ENCODE measurements around the gene MDH1B. TPM values are rescaled to one million over a fixed set of nuclear protein-coding genes. Genes with fewer than 3 reads are reported as not detected.
"Not testable (repeated sequence)": the region's sequence is repeated elsewhere in the genome, so short reads cannot be mapped to it uniquely, and the experiment has no call there.

Gene MDH1B
- polyA plus RNA-seq, 2 of the 4 experiments (the other 2 are of a cell fraction) = 2.8 to 3.2 TPM

DNA sequence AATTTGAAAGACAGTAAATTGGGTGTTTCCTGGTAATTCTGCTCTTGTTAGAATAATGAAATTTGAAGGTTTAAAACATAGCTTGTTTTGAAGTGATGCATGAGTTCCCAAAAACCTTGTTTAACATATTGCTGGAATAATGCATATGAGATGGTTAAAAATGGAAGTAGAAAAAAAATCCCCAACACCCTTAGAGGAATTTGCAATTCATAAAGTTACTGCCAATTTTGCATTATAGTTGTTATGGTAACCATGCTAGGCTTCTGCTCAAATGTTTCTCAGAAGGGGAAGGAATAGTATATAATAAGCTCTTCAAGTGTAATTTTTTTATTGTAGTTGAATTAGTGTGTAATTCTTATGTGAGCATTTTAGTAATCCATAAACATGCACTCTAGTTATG lies 49.4 kb upstream of the MDH1B start:
- Histone ChIP-seq H3K9me3 (no peaks in the 10 kb centered on the region), H3K4me3 (no peak overlapping the region), H3K4me2 (no peak overlapping the region), H3K4me1 (no peaks in the 10 kb centered on the region), H3K27ac (no peak overlapping the region)
- DNase-seq (ENCODE audit: low read depth in 1 of 2, low spot score in 1 of 2) = no peak
- ChIA-PET POLR2A (no interaction called here), CTCF (interaction anchor here (0.6 to 2.1 kb wide), 2 partner anchors 14 to 620 kb away, joined by 3 to 15 read pairs; no protein-coding TSS in a partner anchor)
- ATAC-seq = no peak
- no peak for TF ChIP-seq GATA3 (IDR thresholded peaks at IDR 0.05; ENCODE audit: borderline replicate concordance)
- no peak for TF ChIP-seq HOXB5 (CRISPR knock-in tag; IDR thresholded peaks at IDR 0.05)
- no peak for TF ChIP-seq MAZ (IDR thresholded peaks at IDR 0.05; ENCODE audit: borderline replicate concordance, low read depth, low read length)
- no peak for TF ChIP-seq FOSL2 (IDR thresholded peaks at IDR 0.05)
- no peak for TF ChIP-seq FOSL2 (CRISPR knock-in tag; IDR thresholded peaks at IDR 0.05)
- TF ChIP-seq HEYL (CRISPR knock-in tag; IDR thresholded peaks at IDR 0.05) = no peak
- TF ChIP-seq FOSB (CRISPR knock-in tag; IDR thresholded peaks at IDR 0.05) = no peak
- TF ChIP-seq MAX (IDR thresholded peaks at IDR 0.05) = no peak
- no peak for TF ChIP-seq ZFP36 (IDR thresholded peaks at IDR 0.05; ENCODE audit: borderline replicate concordance, partially characterized antibody)
- no peak for TF ChIP-seq TP53 (CRISPR knock-in tag; IDR thresholded peaks at IDR 0.05)
- no peak for TF ChIP-seq MYC (IDR thresholded peaks at IDR 0.05; ENCODE audit: borderline replicate concordance, low read length)
- TF ChIP-seq HDAC2 (IDR thresholded peaks at IDR 0.05) = no peak
- TF ChIP-seq RARB (CRISPR knock-in tag; IDR thresholded peaks at IDR 0.05) = no peak
- no peak for FAIRE-seq

DNA sequence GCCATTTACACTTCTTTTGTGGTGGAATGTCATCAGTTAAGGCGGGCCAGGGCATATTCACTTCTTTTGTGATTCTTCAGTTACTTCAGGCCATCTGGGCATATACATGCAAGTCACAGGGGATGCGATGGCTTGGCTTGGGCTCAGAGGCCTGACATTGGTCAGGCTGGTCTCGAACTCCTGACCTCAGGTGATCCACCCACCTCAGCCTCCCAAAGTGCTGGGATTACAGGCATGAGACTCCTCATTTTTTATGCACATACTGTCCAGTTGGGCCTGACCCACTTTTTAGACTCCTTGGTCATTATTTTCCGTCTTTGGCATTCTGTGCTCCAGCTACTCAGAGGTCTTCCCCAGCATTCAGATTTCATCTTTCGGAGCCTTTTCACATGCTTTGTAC lies 47.3 kb upstream of the MDH1B start:
- POLR2A ChIA-PET, FAIRE-seq: not testable (repeated sequence)

DNA sequence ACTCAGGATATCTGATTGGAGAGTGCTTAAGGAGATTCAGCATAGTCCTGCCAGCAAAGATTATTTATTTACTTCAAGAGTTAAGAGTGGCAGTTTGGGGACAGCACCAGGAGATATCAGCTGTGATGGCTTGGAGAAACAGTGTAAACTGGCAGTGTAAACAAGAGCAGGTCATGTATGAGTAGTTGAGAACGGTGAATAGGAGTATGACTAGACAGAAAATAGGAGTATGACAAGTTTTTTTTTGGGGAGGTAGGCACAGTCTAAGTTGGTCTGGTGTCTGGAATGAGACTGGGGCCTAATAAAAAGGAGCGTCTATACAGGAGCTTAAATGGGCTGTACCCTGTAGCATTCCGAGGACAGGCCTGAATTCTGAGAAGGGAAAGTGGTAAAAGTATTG lies 42.5 kb upstream of the MDH1B start:
- H3K4me2 ChIP-seq; CTCF ChIA-PET; POLR2A ChIA-PET; ATAC-seq; DNase-seq (ENCODE audit: low read depth in 1 of 2, low spot score in 1 of 2); H3K4me3 ChIP-seq; H3K27ac ChIP-seq; H3K9me3 ChIP-seq; H3K4me1 ChIP-seq; FAIRE-seq: not testable (repeated sequence)
- WGBS (ENCODE audit: missing lambda C conversion rate) = 60% methylated on average over 3 of the region's 3 CpGs

More for the DNA sequence above, 47.3 kb upstream of the MDH1B start:
- H3K4me1 ChIP-seq; H3K9me3 ChIP-seq; CTCF ChIA-PET; DNase-seq (ENCODE audit: low read depth in 1 of 2, low spot score in 1 of 2); H3K27ac ChIP-seq; H3K4me2 ChIP-seq; H3K4me3 ChIP-seq; ATAC-seq: not testable (repeated sequence)
- WGBS (ENCODE audit: missing lambda C conversion rate) = 89% methylated on average over 5 of the region's 5 CpGs

GRCh38 chr2:206805887-206806607 lies 40.9 kb upstream of the MDH1B start:
- POLR2A ChIA-PET = no interaction called here
- no peak for FAIRE-seq
- H3K4me3 ChIP-seq = no peak overlapping the region
- WGBS (ENCODE audit: missing lambda C conversion rate) = 65% methylated on average over 6 of the region's 6 CpGs
- no peak for DNase-seq (ENCODE audit: low read depth in 1 of 2, low spot score in 1 of 2)
- no peak overlapping the region for H3K27ac ChIP-seq
- no peak; a peak in 1 of 6 replicates for ATAC-seq
- CTCF ChIA-PET = interaction anchor here (3.5 kb wide), 1 partner anchor 668 kb away, joined by 17 read pairs; no protein-coding TSS in a partner anchor
- H3K4me1 ChIP-seq = no peaks in the 10 kb centered on the region
- H3K4me2 ChIP-seq = no peak overlapping the region
- no peaks in the 10 kb centered on the region for H3K9me3 ChIP-seq
- no peak for TF ChIP-seq CBX8 (IDR thresholded peaks at IDR 0.05)

DNA sequence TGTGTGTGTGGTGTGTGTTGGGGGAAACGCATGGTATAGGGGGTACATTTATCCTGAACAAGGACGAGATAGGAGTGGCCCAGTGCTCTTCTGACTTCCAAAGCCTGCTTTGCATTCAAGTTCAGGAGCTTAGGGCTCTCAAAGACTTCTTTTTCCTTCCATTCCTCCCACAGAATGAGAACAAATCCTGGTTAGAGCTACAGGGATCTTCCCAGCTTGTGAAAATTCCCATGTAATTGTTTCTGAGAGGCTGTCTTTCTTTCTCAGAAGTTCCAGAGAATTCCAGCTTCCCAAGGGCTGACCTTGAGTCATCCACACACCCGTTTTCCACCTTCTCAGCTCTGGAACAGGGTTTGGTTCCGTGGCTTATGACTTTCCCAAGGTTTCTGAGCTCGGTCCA lies 39.2 kb upstream of the MDH1B start:
- WGBS (ENCODE audit: missing lambda C conversion rate) = 72% methylated on average over 5 of the region's 5 CpGs
- ChIA-PET CTCF (interaction anchor here (0.9 to 3.5 kb wide), 2 partner anchors 300 to 669 kb away, joined by 3 to 17 read pairs; no protein-coding TSS in a partner anchor), POLR2A (no interaction called here)
- DNase-seq (ENCODE audit: low read depth in 1 of 2, low spot score in 1 of 2) (no peak), ATAC-seq (no peak), FAIRE-seq (no peak)
- no peaks in the 10 kb centered on the region for H3K4me1 ChIP-seq
- no peak overlapping the region for H3K4me3 ChIP-seq
- TF ChIP-seq FOSL2 (IDR thresholded peaks at IDR 0.05) (no peak), FOSL2 (CRISPR knock-in tag; IDR thresholded peaks at IDR 0.05) (no peak), TP53 (CRISPR knock-in tag; IDR thresholded peaks at IDR 0.05) (no peak), CTCF (IDR thresholded peaks at IDR 0.05) (no peak), SREBF2 (IDR thresholded peaks at IDR 0.05) (no peak), RCOR1 (IDR thresholded peaks at IDR 0.05; ENCODE audit: low read depth, low read length) (no peak), FOSB (CRISPR knock-in tag; IDR thresholded peaks at IDR 0.05) (no peak), KDM1A (IDR thresholded peaks at IDR 0.05; ENCODE audit: low read depth) (no peak), HEYL (CRISPR knock-in tag; IDR thresholded peaks at IDR 0.05) (no peak), CHD4 (IDR thresholded peaks at IDR 0.05; ENCODE audit: borderline replicate concordance) (no peak)
- TF ChIP-seq, protein P1, sequence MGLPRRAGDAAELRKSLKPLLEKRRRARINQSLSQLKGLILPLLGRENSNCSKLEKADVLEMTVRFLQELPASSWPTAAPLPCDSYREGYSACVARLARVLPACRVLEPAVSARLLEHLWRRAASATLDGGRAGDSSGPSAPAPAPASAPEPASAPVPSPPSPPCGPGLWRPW (IDR thresholded peaks at IDR 0.05) = no peak
- no peak overlapping the region for H3K27ac ChIP-seq
- no peak overlapping the region for H3K4me2 ChIP-seq
- H3K9me3 ChIP-seq = no peaks in the 10 kb centered on the region

Data from A549 (cell line).